ENCODE data around the gene TES. TPM values are rescaled to one million over a fixed set of nuclear protein-coding genes. Genes with fewer than 3 reads are reported as not detected.
A peak's percentile ranks its signal among the peaks of the same experiment; 100 is the strongest.

Gene TES
- total and polyA plus RNA-seq, 12 donors = 9.4 to 38.5 (median 16.9) TPM

- DNase-seq = peak in 1 of 2 donors; percentile 66
- ATAC-seq = no peak
- H3K27ac ChIP-seq = peak overlapping the region in 8 of 10 donors; percentile 13 to 98 (median 88)
- TF ChIP-seq CTCF (IDR thresholded peaks at IDR 0.05) = no peak
- WGBS, 2 donors = 57 to 60% methylated on average over 4 of the region's 4 CpGs
- peaks cover 0 to 77% (median 49%) of the 10 kb centered on the region in 9 donors for H3K4me1 ChIP-seq
- intact Hi-C loops (cut with DNase I) = no loop called here
- H3K9me3 ChIP-seq = no peaks in the 10 kb centered on the region
- H3K4me3 ChIP-seq = peak overlapping the region in 5 of 10 donors; percentile 4 to 84 (median 9)
- H3K36me3 ChIP-seq = no peaks in the 10 kb centered on the region
- H3K27me3 ChIP-seq = no peaks in the 10 kb centered on the region
Observed at GRCh38 chr7:116213361-116214130, 3.2 kb downstream of the TES start.

- no peaks in the 10 kb centered on the region for H3K9me3 ChIP-seq
- H3K27ac ChIP-seq = peak overlapping the region in 4 of 10 donors; percentile 29 to 97 (median 76)
- no peaks in the 10 kb centered on the region for H3K36me3 ChIP-seq
- H3K4me1 ChIP-seq = peaks cover 0 to 87% (median 57%) of the 10 kb centered on the region in 9 donors
- no peaks in the 10 kb centered on the region for H3K27me3 ChIP-seq
- H3K4me3 ChIP-seq = no peak overlapping the region
- 93 to 98% methylated on average over 3 of the region's 3 CpGs for WGBS, 2 donors
- DNase-seq (no peak), ATAC-seq (no peak)
- intact Hi-C loops (cut with DNase I) = no loop called here
- TF ChIP-seq CTCF (IDR thresholded peaks at IDR 0.05) = no peak
Observed at GRCh38 chr7:116214921-116215320, 4.6 kb downstream of the TES start.

- Histone ChIP-seq H3K4me3 (no peak overlapping the region), H3K4me1 (peaks cover 0 to 86% (median 57%) of the 10 kb centered on the region in 9 donors), H3K36me3 (no peaks in the 10 kb centered on the region), H3K27ac (peak overlapping the region in 2 of 10 donors; percentile 92 to 97), H3K9me3 (no peaks in the 10 kb centered on the region), H3K27me3 (no peaks in the 10 kb centered on the region)
- intact Hi-C loops (cut with DNase I) = no loop called here
- ATAC-seq = no peak
- 64 to 95% methylated on average over 2 of the region's 2 CpGs for WGBS, 2 donors
- TF ChIP-seq CTCF (IDR thresholded peaks at IDR 0.05) = no peak
- no peak for DNase-seq
Observed at GRCh38 chr7:116215551-116215950, 5.2 kb downstream of the TES start.

GRCh38 chr7:116216956-116217571 lies 6.7 kb downstream of the TES start:
- H3K27ac ChIP-seq = peak overlapping the region in 1 of 10 donors; percentile 41
- DNase-seq (no peak), ATAC-seq (no peak)
- H3K4me3 ChIP-seq = no peak overlapping the region
- no peaks in the 10 kb centered on the region for H3K27me3 ChIP-seq
- no peak for TF ChIP-seq CTCF (IDR thresholded peaks at IDR 0.05)
- no peaks in the 10 kb centered on the region for H3K36me3 ChIP-seq
- no peaks in the 10 kb centered on the region for H3K9me3 ChIP-seq
- peaks cover 0 to 79% (median 53%) of the 10 kb centered on the region in 9 donors for H3K4me1 ChIP-seq
- intact Hi-C loops (cut with DNase I) = no loop called here
- 64 to 91% methylated on average over 3 of the region's 3 CpGs for WGBS, 2 donors
